ENCODE data around the gene UNC93A.
"Not testable (repeated sequence)": the region's sequence is repeated elsewhere in the genome, so short reads cannot be mapped to it uniquely, and the experiment has no call there.

The UNC93A gene

GRCh38 chr6:167317172-167317571 is 26.1 kb downstream of the UNC93A start:
- no peak for DNase-seq

GRCh38 chr6:167318354-167318753 is 27.2 kb downstream of the UNC93A start:
- DNase-seq, result not testable (repeated sequence)

GRCh38 chr6:167318856-167319255 is 27.7 kb downstream of the UNC93A start:
- not testable (repeated sequence) for DNase-seq

GRCh38 chr6:167319856-167320753 is 29.0 kb downstream of the UNC93A start:
- not testable (repeated sequence) for DNase-seq

DNA sequence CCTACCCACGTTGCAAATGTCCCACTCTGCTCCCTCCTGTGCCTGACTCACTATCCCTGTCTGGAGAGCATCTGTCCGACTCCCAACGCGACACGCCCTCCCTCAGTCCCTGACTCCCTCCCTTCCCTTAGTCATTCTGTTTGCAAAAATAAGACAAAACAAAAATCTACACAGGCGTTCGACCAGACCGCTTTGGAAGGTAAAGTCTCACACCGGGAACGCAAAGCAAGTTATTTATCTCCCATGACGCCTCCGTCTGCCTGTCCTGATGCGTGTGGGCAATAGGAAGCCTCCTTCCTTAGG is 29.6 kb downstream of the UNC93A start:
- not testable (repeated sequence) for DNase-seq

DNA sequence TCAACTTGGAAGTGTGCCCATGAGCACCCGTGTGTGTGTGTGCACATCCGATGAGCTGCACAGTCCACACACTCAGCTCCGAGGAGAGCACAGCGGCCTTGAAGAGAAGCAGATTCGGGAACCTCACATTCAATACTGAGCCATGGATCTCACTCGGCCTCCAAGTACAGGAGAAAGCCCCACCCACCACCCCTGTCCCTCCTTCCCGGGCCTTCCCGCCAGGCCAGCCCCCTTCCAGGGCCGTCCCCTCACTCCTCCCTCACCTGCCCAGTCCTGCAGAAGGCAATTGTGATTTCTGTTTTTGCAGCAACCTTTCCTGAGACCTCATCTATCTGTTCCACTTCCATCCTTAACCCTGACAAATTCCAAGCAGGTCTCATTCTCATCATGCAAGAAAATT is 30.1 kb downstream of the UNC93A start:
- DNase-seq, result not testable (repeated sequence)

GRCh38 chr6:167323111-167323510 is 32.0 kb downstream of the UNC93A start:
- DNase-seq, result no peak

GRCh38 chr6:167324111-167324510 is 33.0 kb downstream of the UNC93A start:
- DNase-seq, result no peak

DNA sequence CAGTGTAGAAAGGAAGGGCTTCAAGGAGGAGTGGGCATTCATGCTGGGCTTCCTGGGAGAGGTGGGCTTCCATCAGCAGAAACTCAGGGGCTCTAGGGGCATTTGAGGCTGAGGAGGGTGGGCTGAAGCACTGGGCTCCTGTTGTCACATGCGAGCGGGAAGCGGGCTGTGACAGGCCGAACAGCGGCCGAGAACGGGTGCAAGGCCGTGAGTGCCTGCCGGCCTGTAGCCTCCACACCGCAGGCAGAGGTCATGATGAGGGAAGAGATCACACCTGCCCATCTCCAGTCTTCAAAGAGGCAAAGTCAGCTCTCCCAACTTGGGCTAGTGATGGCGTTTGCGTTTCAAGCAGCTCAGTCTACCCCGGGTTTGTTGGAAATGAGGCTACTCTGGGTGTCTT is 34.7 kb downstream of the UNC93A start:
- DNase-seq, result no peak

DNA sequence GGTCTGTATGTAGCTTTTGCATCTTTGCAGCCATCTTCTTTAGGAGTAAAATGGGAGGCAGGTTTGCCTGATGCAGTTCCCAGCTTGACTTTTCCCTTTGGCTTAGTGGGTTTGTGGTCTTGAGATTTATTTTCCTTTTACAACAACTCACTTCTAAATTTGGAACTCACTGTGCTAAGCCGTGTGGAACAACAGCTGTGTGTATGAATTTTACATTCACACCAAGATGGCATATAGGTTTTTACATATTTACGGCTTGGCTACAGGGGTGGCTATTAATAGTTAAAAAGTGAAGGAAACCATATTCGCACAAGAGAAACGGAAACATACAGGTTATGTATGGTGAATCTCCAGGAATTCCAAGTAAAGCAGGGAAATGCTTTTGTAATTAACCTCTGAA is 36.3 kb downstream of the UNC93A start:
- DNase-seq, result no peak

GRCh38 chr6:167328086-167328485 is 37.0 kb downstream of the UNC93A start:
- no peak for DNase-seq

DNA sequence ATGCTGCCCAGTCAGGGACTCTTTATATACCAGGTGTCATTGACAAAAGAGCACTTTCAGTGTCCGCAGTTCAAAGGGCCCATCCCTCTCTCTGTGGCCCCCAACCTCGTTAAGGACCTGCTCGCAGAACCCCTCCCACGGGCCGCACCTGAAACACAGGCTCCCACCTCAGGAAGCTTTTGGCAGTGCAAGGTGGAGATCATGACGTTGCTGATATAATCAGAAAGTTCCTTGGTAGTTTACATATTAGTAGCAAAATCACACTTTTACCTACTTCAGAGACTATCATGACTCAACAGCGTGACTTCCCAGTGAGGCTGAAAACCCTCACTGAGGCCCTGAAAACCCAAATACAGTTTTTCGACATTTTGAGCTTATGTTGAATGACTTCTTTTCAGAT is 37.9 kb downstream of the UNC93A start:
- DNase-seq, result no peak

GRCh38 chr6:167330750-167331149 is 39.6 kb downstream of the UNC93A start:
- DNase-seq, result no peak

DNA sequence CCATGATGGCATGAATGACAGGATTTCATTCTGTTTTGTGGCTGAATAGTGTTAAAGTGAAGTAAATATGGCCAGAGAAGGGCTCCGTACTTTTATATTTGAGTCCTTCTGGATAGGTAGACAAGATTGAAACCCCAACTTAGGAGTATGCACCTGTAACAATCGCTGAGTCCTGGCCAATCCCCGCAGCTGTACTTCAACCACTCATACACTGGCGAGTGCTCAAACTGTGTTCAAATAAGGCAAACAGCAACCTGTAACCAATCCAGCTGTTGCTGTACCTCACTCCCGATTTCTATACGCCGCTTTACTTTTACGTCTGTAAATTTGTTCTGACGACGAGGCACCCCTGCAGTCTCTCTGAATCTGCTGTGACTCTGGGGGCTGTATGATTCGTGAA is 40.5 kb downstream of the UNC93A start:
- DNase-seq, result no peak

DNA sequence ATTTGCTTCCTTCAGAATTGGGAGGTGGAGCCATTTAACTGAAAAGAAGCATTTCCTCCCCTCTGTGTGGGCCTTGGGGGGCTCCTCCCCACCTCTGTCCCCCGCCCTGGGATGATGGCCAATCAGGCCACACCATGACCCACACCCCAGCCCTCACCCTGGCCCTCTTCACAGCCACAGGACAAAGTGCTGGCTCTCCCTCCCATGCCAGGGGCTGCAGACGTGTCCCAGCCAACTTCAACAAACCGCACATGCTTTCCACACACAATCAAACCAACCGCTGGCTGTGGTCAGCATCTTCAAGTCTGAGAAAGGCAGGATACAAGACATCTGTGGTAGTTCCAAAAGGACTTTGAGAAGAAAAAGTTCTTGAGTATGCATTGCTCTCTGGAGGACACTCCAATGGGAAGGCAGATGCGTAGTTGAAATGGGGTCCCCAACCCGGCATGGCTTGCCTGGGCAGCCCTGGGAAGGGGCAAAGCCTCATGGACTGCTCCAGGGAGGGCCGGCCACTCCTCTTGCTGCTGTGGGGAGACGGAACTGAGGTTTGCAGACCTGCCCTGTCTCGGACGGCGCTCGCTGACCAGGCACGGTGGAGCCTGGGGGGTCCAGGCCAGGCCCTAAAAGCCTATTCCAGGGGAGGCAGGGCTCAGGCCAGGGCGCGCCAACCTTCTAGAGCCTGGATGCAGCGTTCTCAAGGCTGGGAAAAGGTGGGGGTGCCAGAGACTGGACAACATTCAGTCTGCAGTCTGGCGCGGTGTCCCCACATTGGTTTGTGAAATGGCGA is 45.9 kb downstream of the UNC93A start:
- no peak for DNase-seq

DNA sequence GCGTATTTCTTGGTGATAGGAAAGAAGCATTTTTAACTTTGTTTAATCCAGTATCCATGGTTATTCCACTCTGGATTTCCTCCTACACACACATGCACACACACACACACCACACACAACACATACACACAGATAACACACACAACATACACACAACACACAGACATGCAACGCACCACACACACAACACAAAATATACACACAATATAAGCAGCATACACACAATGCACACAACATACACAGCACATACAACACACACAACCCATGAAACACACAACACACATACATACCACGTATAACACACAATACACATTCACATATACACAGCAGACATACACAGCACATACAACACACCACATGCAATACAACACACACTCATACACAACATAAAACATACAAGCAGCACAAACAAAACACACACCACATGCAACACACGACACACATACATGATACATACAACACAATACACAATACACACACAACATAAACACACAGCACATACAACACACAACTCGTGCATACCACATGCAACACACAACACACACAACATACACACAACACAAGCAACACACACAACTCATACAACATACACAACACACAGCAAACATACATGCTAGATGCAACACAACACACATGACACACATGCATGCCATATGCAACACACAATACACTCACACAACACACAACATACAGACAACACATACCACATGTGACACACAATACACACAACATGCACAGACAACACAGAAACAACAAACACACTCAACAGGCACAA is 46.7 kb downstream of the UNC93A start:
- DNase-seq, result no peak

DNA sequence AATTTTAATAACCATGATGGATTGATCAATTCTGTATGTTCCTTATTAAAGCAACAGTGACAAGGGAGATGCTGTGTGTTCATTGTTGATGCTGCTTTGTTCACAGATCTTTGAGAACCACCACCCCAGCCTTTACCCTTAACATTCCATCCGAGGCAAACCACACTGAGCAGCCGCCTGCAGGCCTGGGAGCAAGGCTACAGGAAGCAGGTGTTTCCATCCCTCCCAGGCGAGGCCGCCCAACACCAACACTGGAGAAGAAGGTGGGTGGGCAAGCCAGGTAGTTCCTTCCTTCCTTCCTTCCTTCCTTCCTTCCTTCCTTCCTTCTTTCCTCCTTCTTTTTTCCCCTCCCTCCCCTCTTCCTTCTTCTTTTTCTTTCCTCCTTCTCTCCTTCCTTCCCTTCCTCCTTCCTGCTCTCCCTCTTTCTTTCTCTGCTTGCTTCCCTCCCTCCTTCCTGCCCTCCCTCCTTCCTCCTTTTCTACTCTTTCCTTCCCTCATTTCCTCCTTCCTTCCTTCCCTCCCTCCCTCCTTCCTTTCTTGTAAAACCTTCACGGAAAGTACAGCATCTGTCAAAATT is 47.5 kb downstream of the UNC93A start:
- no peak for DNase-seq

DNA sequence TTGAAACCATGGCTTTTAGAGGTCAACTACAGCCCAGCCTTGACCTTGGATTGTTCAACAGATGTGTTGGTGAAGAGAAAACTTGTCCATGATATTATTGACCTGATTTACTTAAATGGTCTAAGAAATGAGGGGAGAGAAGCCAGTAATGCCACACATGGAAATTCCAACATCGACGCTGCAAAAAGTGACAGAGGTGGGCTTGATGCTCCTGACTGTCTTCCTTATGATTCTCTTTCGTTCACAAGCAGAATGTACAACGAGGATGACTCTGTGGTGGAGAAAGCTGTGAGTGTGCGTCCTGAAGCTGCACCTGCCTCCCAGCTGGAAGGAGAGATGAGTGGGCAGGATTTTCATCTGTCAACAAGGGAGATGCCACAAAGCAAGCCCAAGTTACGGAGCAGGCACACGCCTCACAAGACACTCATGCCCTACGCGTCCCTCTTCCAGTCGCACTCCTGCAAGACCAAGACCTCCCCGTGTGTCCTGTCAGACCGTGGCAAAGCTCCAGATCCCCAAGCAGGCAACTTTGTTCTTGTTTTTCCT is 50.0 kb downstream of the UNC93A start:
- no peak for DNase-seq

- no peak for DNase-seq
Observed at GRCh38 chr6:167341665-167342655, 50.8 kb downstream of the UNC93A start.

GRCh38 chr6:167342879-167343610 is 51.9 kb downstream of the UNC93A start:
- DNase-seq, result no peak

GRCh38 chr6:167345348-167345747 is 54.2 kb downstream of the UNC93A start:
- DNase-seq, result no peak
